Activated gamma-delta T cell (primary cell): ENCODE measurements around the gene UQCR11.
A peak's percentile ranks its signal among the peaks of the same experiment; 100 is the strongest.

Experiments used
- DNase-seq: peaks from one replicate; lab custom pipeline; 2025; lab: John Stamatoyannopoulos, UW

UQCR11 gene

DNA sequence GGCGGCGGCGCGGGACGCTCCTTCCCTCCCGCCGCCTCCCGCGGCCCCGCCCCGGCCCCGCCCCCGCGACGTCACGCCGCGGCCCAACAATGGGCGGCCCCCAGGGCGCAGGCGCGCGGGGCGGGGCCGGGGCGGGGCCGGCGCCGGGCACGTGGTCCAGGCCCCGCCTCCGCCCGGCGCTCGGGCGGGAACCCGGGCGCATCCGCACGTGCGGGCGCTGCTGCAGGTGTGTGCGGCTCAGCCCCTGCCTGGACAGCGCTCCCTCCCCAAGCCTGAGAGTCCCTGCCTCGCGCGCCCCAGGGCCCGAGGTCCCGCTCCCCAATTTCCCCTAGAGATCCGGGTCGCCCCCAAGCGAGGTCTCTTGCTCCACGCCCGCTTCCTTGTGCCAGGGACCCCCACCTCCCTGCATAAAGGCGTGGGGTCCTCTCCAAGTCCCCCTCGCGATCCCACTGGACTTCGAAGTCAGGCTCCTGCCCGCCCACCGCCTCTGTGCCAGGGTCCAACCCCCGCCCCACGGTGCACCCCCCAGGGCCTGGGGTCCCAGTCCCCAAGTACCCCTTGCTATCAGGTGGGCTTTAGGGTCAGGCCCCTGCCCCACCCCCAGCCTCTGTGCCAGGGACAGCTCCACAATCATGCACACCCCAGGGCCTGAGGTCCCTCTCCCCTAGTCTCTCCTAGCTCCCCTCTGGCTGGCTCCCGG is 36.8 kb downstream of the UQCR11 start, which contains the start of gene MEX3D:
TSS of gene MEX3D (minus strand) at position 6 of the 700 bp plus-strand sequence. CDS start 267 bp downstream, outside the sequence.
- peak; percentile 76 for DNase-seq

DNA sequence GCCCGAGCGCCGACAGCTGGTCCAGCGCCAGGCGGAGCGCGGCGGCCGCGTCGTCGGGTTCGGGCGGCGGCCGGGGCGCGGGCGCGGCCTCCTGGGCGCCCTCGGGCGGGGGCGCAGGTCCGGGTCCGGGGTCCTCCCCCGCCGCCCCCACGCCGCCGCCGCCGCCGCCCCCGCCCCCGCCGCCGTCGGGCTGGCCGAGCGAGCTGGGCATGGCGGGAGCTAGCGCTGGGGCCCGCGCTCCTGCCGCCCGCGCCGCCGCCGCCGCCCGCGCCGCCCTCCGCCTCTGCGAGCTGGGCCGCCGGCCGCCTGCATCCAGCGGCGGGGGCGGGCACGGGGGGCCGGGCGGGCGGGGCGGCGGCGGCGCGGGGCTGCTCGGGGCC is 37.4 kb downstream of the UQCR11 start:
- no peak for DNase-seq

DNA sequence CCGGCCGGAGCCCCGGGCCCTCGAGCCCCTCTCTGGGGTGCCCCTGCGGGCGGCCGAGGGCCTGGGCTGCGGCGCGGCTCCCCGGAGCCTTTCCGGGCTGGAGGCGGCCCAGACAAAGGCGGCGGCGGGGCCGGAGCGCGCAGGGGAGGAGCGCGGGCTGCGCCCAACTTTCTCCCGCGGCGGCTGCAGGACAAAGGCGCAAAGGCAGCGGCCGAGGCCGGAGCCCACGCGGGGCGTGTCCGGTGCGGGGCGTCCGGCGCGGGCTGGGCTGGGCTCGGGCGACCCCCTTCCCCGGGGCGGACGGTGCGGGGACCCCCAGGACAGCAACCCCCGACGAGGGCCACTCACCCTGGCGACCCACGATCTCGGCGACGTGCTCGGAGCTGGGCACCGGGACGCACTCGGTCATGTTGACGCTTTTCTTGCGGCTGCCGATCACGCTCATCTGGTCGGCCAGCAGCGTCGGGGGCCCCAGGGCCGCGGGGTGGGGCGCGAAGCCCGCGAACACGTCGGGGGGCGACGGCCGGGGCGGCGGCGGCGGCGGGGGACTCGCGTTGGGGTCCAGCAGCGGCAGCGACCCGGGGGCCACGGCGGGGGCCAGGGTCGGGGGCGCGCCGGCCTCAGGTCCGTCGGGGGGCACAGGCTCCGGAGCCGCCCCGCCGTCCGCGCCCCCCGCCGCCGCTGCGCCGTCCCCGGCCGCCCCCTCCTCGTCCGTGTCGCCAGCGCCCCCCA is 38.0 kb downstream of the UQCR11 start:
- DNase-seq = no peak

DNA sequence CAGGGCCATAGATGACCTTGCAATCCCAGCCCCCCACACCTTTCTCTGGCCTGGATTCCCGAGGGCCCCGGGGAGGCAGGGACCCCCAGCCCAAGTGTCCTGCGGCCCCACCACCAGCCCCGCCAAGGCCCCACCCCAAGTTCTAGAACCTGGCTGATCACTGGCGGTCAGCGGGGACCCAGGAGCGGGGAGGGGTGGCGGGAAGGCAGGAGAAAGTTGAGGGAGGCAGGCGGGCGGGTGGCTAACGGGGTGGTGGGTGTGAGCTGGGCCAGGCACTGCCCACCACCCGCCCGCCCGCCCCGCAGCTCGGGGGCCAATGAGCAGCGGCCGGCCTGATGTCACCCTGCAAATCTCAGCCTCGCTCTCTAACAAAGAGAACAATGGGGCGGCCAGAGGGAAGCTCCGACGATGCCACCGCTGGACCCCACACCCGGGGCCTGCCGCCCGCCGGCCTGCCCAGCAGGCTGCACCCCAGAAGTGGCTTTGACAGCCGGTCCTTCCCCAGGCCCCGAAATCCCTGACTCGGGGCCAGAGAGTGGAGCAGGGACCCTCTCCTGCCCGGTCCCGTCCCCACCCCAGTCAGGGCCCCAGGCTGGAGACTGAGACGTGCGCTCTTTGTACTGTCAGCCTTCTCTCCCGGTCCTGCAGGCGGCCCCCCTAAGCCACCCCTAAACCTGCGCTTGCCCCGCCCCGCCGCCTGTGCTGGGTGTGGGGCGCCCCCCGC is 38.7 kb downstream of the UQCR11 start:
- DNase-seq = no peak

DNA sequence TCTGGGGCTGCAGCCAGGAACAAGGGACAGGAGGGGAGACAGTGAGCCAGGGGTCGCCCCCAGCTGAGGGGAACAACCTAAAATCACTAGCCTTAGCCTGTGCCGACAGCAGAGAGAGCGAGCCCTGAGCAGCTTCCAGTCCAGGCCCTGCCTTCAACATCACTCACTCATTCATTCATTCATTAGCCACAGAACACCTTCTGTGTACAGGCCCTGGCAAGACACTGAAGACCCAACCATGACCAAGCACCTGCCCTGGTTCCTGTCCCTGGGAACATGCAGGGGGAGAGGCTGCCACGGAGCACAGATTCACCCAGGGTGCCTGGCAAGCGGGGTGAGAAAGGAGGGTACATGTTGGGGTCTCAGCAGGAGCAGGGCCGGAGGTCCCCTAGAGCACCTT is 42.0 kb downstream of the UQCR11 start:
- DNase-seq = no peak

DNA sequence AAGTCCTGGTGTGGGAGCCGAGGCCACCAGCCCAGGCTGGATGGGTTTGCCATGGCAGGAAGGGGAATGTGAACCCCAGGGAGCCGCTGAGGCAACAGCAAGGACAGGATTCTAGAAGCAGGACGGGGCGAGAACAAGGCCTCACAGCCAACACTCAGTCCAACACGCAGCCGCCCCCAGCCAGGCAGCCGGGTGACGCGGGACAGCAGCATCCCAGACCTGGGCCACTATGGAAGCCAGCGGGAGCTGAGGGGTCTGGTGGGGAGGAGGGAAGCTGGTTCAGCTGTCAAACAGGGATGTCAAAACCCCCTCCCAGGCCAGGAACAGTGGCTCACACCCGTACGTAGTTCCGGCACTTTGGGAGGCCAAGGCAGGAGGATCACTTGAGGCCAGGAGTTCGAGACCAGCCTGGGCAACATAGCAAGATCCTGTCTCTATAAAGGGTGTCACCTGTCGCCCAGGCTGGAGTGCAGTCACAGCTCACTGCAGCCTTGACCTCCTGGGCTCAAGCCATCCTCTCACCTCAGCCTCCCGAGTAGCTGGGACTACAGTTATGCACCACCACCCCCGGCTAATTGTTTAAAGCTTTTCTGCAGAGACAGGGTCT is 43.9 kb downstream of the UQCR11 start:
- DNase-seq = no peak

DNA sequence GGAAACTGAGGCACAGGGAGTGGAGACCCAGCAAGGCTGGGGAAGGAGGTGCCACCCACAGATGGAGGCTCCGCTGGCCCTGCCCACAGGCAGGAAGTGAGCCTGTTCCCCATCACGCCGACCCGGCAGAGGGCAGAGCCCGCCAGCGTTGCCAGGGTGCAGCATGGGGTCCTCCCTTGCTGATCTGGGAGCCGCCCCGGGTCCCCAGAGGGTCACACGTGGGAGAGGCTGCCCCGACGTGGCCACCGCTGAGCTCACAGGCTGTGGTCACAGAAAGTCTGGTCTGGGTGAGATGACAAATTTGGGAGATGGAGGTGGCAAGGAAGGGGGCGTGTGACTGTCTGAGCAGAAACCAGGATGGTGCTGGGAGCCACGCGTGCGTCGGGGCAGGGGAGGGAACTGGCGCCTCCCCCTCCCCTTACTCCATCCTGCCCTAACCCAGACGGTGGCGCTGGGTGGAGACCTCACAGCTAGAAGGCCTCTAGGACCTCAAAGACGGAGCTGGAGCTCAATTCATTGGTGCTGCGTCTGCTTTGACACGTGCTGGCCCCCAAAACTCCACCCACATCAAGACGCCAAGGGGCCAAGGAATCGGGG is 44.9 kb downstream of the UQCR11 start:
- no peak for DNase-seq

DNA sequence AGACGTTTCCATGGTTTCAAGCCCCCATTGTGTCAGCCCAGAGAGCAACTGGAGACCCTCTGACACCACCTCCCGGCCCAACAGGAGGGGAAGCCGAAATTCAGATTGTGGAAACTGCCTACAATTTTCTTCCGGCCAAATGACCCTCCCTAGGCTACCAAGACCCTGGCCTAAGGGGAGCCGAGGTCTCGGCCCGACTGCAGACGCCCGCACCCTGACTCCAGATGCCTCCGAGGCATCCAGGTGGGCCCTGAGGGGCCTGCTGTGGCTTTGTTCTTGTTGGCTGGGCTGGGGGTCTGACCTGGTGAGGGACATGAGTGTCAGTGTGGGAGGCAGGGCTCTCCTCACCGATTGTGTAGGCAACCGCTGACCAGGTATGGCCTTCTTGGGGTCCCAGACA is 46.7 kb downstream of the UQCR11 start:
- no peak for DNase-seq

DNA sequence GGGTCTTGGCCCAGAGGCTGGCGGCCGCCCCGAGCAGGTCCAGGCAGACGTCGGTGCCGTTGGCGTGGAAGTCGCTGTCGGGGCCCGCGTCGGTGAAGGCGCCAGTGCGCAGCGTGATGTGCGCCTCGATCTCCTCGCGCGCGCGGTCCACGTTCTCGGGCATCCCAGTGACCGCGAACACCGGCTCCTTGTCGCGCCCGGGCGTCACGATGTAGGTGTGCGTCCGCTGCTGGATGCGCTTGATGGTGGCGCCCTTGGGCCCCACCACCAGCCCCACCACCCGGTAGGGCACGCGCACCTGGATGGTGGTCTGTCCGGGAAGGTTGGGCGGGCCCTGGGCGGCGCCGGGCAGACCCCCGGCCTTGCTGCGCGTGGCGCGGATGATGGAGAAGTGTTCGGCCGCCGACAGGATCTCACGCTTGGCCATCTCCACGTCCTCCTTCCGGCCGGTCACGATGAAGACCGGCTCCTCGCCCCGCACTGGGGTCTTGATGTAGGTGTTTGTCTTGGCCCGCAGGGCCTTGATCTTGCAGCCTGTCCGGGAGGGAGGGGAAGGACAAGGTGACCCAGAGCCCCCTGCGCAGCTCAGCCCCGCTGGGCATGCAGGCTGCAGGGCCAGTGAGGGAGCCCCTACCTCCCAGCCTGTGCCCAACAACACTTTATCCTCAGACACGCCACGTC is 48.7 kb downstream of the UQCR11 start:
- DNase-seq = no peak

DNA sequence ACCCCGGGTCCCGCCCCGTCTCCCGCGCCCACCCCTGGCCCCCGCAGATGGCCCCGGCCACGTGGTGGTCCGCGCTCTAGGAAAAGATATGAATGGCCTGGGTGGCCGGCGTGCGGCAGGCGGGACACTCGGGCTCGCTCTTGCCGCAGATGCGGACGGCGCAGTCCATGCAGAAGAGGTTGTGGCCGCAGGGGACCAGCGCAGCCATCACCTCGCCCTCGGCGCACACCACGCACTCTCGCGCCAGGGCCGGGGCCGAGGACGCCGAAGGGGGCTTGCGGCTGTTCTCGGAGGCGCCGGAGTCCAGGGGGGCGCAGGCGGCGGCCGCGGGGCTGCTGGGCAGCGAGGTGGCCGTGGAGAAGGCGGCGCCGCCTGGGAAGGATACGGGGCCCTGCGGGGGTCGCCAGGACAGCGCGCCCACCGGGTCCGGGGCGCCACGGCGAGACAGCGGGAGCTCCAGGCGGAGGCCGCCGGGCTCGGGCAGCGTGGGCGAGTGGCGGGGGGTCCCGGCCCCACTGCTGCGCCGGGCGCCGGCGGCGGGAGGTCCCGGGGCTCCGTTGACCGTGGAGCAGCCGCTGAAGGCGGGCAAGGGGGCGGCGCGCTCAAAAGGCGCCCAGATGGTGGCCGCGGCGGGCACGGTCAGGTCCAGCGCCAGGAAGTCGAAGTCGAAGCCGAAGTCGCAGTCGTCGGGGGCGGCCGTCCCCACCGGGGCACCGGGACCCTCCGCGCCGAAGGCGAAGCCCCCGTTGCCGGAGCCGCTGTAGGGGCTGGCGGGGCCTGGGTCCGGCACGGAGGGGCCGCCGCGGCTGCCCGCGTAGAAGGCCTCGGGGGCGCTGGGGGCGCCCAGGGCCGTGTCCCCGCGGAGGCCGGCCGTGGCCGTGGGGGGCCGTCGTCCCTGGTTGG is 49.5 kb downstream of the UQCR11 start:
- DNase-seq = no peak

DNA sequence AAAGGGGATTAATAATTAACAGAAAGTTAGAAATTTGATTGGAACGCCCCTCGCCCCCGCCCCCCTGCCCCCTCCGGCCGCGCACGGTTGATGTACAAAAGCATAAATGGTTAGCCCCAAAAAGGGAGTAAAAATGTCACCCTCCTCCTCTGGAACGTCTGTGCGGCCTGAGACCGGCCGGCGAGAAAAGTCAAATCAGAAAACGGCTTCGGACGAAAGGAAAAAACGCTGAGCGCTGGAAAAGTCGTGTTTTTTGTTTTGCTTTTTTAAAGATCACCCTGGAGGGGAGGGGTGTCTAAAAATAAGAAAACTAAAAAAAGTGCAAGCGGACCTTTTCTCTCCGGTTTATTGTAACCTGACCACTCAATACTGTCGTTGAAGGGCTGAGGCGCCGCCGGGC is 50.3 kb downstream of the UQCR11 start:
- DNase-seq = no peak

DNA sequence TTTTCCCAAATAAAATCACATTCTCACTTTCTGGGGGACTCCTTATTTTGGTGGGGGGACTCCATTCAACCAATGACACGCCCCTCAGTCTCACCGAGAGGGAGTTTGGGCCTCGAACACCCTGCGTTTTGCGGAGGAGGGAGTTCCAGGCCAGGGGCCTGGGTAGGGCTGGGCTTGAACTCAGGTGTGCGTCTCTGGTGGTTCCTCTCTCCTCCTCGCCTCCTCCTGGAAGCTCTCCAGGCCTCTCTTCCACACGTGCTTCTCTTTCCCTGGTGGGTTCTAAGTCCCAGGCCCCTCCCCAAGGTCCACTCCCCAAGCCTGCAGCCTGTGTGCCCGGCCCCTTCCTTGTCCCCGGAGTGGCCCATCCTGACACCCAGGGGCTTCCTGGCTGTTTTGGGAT is 51.8 kb downstream of the UQCR11 start:
- DNase-seq = no peak

DNA sequence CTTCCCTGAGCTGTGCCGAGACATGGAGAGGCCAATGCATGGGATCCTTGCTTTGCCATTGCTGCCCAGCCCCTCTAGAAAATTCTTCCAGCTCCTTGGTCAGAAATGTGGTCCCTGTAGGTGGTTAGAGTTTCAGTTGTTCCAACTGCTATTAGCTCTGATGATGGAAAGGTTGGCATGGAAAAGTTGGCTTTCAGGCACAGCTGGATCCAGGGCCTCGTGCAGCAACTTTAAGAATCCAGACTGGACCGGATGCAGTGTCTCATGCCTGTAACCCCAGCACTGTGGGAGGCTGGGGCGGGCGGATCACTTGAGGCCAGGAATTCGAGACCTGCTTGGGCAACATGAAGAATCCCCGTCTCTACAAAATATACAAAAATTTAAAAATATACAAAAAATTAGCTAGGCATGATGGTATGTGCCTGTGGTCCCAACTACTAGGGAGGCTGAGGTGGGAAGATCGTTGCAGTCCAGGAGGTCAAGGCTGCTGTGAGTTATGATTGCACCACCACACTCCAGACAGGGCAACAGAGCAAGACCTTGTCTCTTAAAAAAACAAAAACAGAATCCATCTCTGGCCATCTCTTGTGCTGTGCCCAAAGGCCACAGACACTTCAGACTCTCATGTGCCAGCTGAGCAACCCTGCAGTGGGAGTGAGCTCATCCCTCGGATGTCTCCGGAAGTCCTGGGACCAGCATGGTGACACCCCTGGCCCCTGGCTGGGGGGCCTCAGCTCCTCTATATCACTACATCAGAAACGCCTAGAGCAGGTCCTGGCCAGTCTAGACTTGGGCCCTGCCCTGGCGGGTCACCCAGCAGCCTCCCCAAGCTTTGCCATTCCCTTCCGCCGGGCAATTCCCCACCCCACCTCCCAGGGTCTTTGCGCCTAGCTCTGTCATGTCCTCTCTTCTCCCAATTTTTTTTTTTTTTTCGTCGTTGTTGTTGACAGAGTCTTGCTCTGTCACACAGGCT is 53.9 kb downstream of the UQCR11 start:
- DNase-seq = no peak

DNA sequence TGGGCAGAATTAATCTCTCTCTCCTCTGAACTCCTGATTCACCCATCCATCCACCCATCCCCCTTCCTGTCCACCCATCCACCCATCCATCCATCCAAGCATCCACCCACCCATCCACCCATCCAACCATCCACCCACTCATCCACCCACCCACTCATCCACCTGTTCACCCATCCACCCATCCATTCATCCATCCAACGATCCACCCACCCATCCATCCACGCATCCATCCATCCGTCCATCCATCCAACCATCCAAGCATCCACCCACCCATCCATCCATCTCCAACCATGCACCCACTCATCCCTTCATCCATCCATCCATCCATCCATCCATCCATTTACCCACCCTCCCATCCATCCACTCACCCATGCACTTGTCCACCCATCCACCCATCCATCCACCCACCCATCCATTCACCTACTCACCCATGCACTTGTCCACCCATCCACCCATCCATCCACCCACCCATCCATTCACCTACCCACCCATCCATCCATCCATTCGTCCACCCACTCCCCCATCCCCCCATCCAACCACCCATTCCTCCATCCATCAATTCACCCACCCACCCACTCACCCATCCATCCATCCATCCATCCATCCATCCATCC is 55.8 kb downstream of the UQCR11 start:
- DNase-seq = no peak
